ENCODE data around the gene TLNRD1.

The TLNRD1 gene

DNA sequence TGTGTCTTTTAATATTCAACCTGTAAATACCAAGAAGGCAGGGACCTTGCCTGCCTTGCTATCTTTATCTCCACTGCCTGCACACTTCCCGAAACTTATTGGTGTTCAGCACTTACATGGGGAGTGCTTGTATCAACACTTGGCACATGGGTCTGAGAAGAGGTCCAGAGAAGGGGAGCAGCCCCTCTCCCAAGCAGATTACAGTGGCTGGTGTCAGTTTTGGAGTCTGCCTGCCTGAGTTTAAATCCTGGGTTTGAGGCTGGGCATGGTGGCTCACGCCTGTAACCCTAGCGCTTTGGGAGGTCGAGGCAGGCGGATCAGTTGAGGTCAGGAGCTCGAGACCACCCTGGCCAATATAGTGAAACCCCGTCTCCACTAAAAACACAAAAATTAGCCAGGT is 31.4 kb upstream of the TLNRD1 start:
- Mint-ChIP-seq H3K4me3 (no peak overlapping the region), H3K36me3 (ENCODE audit: low read depth) (peaks cover 84% of the 10 kb centered on the region), H3K4me1 (ENCODE audit: low read depth) (peaks cover 12% of the 10 kb centered on the region), H3K9me3 (no peaks in the 10 kb centered on the region), H3K27ac (no peak overlapping the region), H3K27me3 (no peaks in the 10 kb centered on the region)
- DNase-seq = no peak

DNA sequence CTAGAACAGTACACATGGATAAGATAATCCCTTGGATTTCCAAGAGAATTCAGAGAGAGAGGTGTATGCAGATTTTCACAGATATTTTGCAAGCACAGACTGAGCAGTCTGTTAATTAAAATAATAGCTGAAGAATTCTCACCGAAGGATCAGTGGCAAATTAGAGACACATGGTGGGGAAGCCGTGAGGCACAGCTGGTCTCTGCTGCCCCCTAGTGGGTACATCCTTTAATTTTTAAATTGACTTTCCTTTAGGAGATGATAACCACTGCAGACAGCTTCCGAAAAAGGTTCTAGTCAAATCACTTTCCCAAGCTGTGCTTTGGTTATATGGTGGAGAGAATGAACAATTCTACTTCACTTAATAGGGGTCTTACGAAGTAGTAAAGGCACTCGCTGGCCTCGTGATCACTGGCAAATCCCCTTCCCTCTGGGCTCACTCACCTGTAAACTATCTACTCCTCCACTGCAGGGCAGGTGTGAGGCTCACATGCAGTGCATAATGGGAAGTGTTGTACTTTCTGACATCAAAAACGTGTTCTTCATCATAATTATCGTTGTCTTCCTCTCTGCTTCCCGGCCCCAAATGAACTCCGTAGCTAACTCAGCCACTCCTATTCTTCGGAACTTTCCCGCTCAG is 30.6 kb upstream of the TLNRD1 start:
- Mint-ChIP-seq H3K27ac (no peak overlapping the region), H3K27me3 (no peaks in the 10 kb centered on the region), H3K36me3 (ENCODE audit: low read depth) (peaks cover 81% of the 10 kb centered on the region), H3K4me3 (no peak overlapping the region), H3K4me1 (ENCODE audit: low read depth) (peaks cover 16% of the 10 kb centered on the region), H3K9me3 (no peaks in the 10 kb centered on the region)
- DNase-seq = peak; percentile 61

DNA sequence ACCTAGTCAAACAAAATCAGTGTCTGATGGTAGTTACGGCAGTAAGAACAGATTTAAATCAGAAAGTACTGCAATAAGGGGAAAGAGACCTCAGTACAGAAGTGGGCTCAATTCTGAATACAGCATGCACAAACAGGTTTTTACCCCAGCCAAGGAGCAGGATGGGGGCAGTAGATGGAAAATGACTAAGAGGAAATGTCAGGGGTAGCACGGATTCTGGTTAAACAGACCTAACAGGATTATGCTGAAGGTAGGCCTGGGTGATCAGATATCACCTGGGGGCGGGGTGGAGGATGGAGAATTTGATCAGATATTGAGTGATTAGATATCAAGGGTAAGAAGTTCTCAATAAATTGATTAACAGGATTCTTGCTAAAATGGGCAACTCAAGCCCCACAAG is 30.1 kb upstream of the TLNRD1 start:
- H3K4me3 Mint-ChIP-seq = no peak overlapping the region
- H3K27ac Mint-ChIP-seq = peak overlapping the region; percentile 1
- no peaks in the 10 kb centered on the region for H3K27me3 Mint-ChIP-seq
- H3K36me3 Mint-ChIP-seq (ENCODE audit: low read depth) = peaks cover 81% of the 10 kb centered on the region
- peaks cover 21% of the 10 kb centered on the region for H3K4me1 Mint-ChIP-seq (ENCODE audit: low read depth)
- DNase-seq = no peak
- no peaks in the 10 kb centered on the region for H3K9me3 Mint-ChIP-seq

DNA sequence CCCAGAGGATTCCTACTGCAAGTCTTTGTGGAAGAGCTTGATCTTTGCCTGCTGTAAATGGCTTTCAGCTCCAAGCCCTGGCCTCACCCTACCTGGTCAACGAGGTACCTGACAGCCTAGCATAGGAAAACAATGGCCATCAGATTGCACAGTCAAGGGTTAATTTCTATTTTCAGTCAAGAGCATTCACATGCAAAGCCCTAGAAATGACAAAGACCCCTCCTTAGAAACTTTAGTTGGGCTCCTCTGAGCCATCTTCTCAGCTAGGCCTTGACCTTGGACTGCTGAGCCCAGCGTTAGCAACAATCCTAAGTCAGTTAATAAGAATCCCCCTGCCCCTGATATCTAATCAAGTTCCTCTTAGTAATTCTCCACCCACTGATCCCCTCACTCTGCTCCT is 29.6 kb upstream of the TLNRD1 start:
- Mint-ChIP-seq H3K27me3 (no peaks in the 10 kb centered on the region), H3K36me3 (ENCODE audit: low read depth) (peaks cover 79% of the 10 kb centered on the region), H3K4me1 (ENCODE audit: low read depth) (peaks cover 24% of the 10 kb centered on the region), H3K9me3 (no peaks in the 10 kb centered on the region), H3K27ac (no peak overlapping the region), H3K4me3 (no peak overlapping the region)
- no peak for DNase-seq

DNA sequence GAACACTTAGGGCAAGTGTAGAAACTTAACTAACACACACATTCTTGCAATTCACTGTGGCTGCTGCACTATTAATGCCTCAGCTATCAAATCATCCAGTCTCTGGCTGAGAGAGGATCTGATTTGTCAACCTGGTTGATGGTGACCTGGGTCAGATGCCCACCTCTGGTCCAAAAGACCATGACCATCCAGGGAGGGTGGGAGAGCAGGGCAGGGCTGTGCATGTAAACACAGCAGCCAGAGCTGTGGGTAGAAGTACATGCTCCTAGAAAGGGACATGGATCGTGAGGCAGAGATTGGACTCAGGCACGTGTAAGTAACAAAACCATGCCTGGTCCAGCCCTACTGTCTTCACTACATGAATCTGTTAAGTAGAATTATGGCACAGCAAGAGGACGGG is 28.4 kb upstream of the TLNRD1 start:
- DNase-seq = no peak
- no peaks in the 10 kb centered on the region for H3K27me3 Mint-ChIP-seq
- H3K4me3 Mint-ChIP-seq = no peak overlapping the region
- H3K36me3 Mint-ChIP-seq (ENCODE audit: low read depth) = peaks cover 83% of the 10 kb centered on the region
- H3K4me1 Mint-ChIP-seq (ENCODE audit: low read depth) = peaks cover 36% of the 10 kb centered on the region
- H3K9me3 Mint-ChIP-seq = no peaks in the 10 kb centered on the region
- no peak overlapping the region for H3K27ac Mint-ChIP-seq

DNA sequence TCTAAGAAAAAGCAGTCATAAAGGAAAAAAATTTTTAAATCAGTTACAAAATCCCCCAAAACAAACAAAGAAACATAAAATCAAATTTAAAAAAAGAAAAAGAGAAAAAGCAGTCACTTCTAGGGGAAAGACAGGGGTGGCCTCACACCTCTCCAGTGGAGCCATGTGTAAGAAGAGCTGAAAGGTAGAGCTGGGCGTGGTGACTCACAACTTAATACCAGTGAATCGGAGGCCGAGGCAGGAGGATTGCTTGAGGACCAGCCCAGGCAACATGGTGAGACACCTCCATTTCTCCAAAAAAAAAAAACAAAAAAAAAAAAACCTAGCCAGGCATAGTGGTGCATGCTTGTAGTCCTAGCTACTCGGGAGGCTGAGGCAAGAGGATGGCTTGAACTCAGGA is 25.8 kb upstream of the TLNRD1 start:
- H3K4me3 Mint-ChIP-seq = no peak overlapping the region
- no peak overlapping the region for H3K27ac Mint-ChIP-seq
- H3K36me3 Mint-ChIP-seq (ENCODE audit: low read depth) = peaks cover 84% of the 10 kb centered on the region

DNA sequence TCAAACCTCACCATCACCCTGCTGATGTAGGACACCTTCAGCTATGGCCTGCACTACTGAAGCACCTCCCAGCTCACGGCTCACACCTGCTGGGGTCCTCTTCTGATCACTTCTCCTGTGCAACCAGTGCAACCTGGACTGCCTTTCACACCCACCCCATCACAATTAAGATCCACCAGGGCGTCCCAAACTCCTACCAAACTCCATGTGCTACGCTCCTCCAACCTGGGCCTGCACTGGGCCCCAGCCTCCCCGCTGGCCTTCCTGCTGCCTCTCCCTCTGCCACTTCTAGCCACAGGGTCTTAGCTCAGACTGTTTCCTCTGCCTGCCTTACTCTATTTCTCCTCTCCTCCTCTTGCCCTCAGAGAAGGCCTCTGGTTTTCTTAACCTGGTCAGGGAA is 23.9 kb upstream of the TLNRD1 start:
- Mint-ChIP-seq H3K27ac (peak overlapping the region; percentile 45), H3K36me3 (ENCODE audit: low read depth) (peaks cover 83% of the 10 kb centered on the region), H3K4me1 (ENCODE audit: low read depth) (peaks cover 54% of the 10 kb centered on the region), H3K27me3 (no peaks in the 10 kb centered on the region), H3K4me3 (no peak overlapping the region), H3K9me3 (no peaks in the 10 kb centered on the region)
- no peak for DNase-seq

More for the DNA sequence above, 25.8 kb upstream of the TLNRD1 start:
- H3K9me3 Mint-ChIP-seq = no peaks in the 10 kb centered on the region
- DNase-seq = no peak
- peaks cover 58% of the 10 kb centered on the region for H3K4me1 Mint-ChIP-seq (ENCODE audit: low read depth)
- H3K27me3 Mint-ChIP-seq = no peaks in the 10 kb centered on the region

DNA sequence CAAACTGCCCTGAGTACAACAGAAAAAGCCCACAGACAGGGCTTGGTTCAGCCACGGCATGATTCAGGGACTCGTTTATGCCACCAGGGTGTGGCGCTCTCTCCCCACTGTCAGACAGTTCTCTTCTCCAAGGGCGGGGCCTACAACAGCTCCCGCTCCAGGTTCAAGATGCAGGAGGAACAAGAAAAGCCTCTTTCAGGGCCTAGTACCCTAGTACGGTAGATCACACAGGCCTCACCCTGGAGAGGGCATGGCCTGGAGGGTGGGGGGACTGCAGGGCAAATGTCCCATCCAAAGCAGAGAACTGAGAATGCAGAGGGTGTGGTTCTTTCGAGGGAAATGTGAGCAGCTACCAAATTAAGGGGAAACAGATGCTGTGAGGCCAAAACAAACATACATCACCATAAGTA is 23.1 kb upstream of the TLNRD1 start:
- peaks cover 62% of the 10 kb centered on the region for H3K4me1 Mint-ChIP-seq (ENCODE audit: low read depth)
- DNase-seq = peak; percentile 45
- peak overlapping the region; percentile 73 for H3K27ac Mint-ChIP-seq
- H3K36me3 Mint-ChIP-seq (ENCODE audit: low read depth) = peaks cover 84% of the 10 kb centered on the region
- no peak overlapping the region for H3K4me3 Mint-ChIP-seq
- H3K9me3 Mint-ChIP-seq = no peaks in the 10 kb centered on the region
- H3K27me3 Mint-ChIP-seq = no peaks in the 10 kb centered on the region

DNA sequence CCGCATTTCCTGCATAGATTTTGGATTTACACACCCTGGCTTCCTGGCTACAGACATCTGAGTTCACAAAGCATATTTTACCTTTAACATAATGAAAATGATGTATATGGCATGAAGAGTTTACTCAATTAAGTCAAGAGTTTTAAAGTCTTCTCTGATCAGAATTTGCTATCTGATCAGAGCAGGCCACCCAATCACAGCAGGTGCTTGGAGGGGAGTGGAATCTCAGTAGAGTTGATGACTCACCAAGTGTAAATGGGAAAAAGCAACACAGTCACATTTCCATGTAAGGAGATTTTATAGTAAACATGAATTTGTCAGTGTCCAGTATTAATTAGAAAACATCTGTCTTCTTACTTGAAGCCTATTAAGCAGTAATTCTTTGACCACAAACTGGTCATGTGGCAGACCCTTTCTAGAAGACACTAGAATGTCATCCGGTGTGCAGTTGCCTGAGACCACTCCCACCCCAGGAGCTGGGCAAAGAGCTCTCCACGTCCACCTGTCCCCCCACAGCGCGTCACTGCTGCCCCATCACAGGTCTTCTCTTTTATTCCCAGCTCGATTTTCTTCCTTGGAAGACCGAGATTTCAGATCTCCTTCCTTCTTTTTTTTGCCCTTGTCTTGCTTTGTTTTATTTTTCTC is 21.9 kb upstream of the TLNRD1 start:
- Mint-ChIP-seq H3K27ac (peak overlapping the region; percentile 88), H3K4me3 (no peak overlapping the region), H3K4me1 (ENCODE audit: low read depth) (peaks cover 68% of the 10 kb centered on the region), H3K27me3 (no peaks in the 10 kb centered on the region), H3K9me3 (no peaks in the 10 kb centered on the region), H3K36me3 (ENCODE audit: low read depth) (peaks cover 80% of the 10 kb centered on the region)
- DNase-seq = no peak

DNA sequence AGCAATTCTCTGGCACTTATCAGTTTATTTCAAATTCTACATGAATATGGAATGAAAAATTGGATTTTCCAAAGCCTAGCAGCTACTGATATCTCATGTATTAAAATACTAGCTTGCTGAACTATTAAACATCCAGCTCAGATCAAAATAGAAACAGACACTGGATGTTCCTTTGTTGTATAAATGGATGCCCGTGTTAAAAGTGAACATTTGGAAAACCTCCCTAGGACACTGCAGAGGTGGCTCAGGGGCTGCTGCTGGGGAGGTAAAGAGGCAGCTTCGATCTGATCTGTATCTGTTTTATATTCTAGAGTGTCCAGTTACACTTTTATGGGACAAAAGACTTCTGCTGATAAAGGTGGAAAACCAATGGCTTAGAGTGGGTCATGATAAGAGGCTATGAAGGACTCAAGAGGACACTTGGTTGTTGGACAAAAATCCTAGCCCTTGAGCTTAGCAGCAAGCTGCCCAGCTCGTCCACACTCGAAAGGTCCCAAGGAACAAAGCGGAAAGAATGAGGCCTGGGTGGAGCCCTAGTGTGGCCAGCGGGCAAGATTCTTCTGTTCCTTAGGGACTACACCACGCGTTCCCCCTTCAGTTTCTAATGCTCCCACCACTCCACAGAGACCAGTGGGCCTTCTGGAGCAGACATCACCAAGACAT is 21.1 kb upstream of the TLNRD1 start:
- H3K4me1 Mint-ChIP-seq (ENCODE audit: low read depth) = peaks cover 72% of the 10 kb centered on the region
- H3K9me3 Mint-ChIP-seq = no peaks in the 10 kb centered on the region

DNA sequence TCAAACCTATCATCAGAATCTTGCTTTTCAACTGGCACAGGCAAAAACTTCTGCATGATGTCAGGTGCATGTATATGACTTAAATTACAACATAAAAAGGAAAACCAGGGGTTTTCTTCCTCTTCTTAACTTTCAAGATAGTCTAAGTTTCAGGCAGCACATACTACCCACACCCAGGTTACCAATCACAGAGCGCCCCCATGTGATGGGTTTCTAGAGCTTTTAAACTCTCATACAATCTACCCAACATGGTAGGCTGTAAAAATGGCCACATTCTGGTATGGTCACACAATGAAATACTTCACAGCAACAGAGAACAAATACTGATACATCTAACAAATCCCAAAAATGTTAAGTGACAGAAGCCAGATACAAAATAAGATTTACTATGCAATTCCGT is 18.5 kb upstream of the TLNRD1 start:
- peaks cover 80% of the 10 kb centered on the region for H3K36me3 Mint-ChIP-seq (ENCODE audit: low read depth)
- no peak overlapping the region for H3K4me3 Mint-ChIP-seq
- peak overlapping the region; percentile 67 for H3K27ac Mint-ChIP-seq
- no peaks in the 10 kb centered on the region for H3K27me3 Mint-ChIP-seq
- no peaks in the 10 kb centered on the region for H3K9me3 Mint-ChIP-seq
- DNase-seq = no peak
- H3K4me1 Mint-ChIP-seq (ENCODE audit: low read depth) = peaks cover 73% of the 10 kb centered on the region

More for the DNA sequence above, 21.1 kb upstream of the TLNRD1 start:
- peaks cover 80% of the 10 kb centered on the region for H3K36me3 Mint-ChIP-seq (ENCODE audit: low read depth)
- no peak for DNase-seq
- peak overlapping the region; percentile 88 for H3K27ac Mint-ChIP-seq
- H3K27me3 Mint-ChIP-seq = no peaks in the 10 kb centered on the region
- no peak overlapping the region for H3K4me3 Mint-ChIP-seq

DNA sequence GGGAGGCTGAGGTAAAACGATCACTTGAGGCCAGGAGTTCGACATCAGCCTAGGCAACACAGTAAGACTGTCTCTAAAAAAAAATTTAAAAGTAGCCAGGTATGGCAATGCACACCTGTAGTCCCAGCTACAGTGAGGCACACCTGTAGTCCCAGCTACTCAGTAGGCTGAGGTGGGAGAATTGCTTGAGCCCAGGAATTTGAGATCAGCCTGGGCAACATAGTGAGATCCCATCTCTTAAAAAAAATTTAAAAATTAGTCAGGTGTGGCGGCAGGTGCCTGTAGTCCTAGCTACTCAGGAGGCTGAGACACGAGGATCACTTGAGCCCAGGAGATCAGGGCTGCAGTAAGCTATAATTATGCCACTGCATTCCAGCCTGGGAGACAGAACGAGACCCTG is 17.9 kb upstream of the TLNRD1 start:
- no peak for DNase-seq
- peak overlapping the region; percentile 67 for H3K27ac Mint-ChIP-seq
- H3K9me3 Mint-ChIP-seq = no peaks in the 10 kb centered on the region
- H3K27me3 Mint-ChIP-seq = no peaks in the 10 kb centered on the region
- H3K4me1 Mint-ChIP-seq (ENCODE audit: low read depth) = peaks cover 70% of the 10 kb centered on the region
- peaks cover 74% of the 10 kb centered on the region for H3K36me3 Mint-ChIP-seq (ENCODE audit: low read depth)
- no peak overlapping the region for H3K4me3 Mint-ChIP-seq

DNA sequence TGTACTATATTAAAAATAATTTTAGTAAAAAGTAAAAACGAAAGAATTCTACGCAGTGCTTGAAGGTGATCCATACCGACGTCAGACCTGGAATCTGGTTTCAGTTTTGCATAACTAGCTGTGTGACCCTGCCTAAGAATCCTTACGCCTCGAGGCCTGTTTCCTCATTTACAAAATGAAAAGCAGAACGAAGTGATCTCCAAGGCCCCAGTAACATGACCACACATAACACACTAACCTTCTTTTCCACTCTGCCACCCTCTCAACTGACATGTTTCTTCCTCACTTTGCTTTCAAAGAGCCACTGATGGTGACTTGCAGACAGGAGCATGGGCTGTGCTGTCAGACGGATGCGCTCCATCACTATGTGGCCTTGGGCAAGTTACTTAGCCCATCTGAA is 15.9 kb upstream of the TLNRD1 start:
- Mint-ChIP-seq H3K36me3 (ENCODE audit: low read depth) (peaks cover 71% of the 10 kb centered on the region), H3K27ac (peak overlapping the region; percentile 26), H3K27me3 (no peaks in the 10 kb centered on the region), H3K4me1 (ENCODE audit: low read depth) (peaks cover 61% of the 10 kb centered on the region), H3K4me3 (peak overlapping the region; percentile 3), H3K9me3 (no peaks in the 10 kb centered on the region)
- no peak for DNase-seq

DNA sequence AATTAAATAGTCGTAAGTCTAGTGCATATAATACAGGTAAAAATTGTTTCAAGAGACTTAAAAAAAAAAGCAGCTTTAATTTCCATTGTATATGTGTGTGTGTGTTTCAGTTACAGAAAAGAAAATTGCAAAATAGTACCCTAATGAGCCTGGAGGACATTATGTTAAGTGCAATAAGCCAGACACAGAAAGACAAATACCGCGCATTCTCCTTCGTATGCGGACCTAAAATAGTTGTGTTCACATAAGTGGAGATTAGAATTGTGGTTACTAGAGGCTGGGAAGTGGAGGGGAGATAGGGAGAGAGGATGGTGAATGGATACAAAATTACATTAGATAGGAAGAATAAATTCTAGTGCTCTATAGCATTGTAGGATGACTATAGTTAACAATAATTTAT is 14.7 kb upstream of the TLNRD1 start:
- Mint-ChIP-seq H3K4me1 (ENCODE audit: low read depth) (peaks cover 66% of the 10 kb centered on the region), H3K36me3 (ENCODE audit: low read depth) (peaks cover 61% of the 10 kb centered on the region), H3K27ac (no peak overlapping the region), H3K27me3 (no peaks in the 10 kb centered on the region), H3K4me3 (no peak overlapping the region), H3K9me3 (no peaks in the 10 kb centered on the region)
- DNase-seq = no peak

DNA sequence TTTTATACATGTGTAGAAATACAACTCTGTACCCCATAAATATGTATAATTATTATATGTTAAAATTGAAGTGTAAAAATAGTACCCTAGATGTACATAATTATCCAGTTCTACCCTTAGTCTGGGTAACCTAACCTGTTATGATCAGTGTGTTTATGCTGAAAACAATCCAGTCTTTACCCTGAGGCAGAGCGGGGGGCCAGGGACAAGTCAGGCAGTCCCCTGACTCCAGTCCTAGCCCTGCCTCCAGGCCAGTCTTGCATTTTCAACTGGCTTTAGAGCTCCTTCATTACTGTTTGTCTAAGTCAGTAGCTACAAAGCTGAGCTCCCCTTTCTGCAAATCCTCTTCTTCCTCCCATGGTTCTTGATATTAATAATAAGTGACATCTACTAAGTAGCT is 14.2 kb upstream of the TLNRD1 start:
- no peaks in the 10 kb centered on the region for H3K27me3 Mint-ChIP-seq
- H3K4me1 Mint-ChIP-seq (ENCODE audit: low read depth) = peaks cover 71% of the 10 kb centered on the region
- H3K9me3 Mint-ChIP-seq = no peaks in the 10 kb centered on the region
- H3K27ac Mint-ChIP-seq = no peak overlapping the region
- peaks cover 61% of the 10 kb centered on the region for H3K36me3 Mint-ChIP-seq (ENCODE audit: low read depth)
- peak overlapping the region; percentile 98 for H3K4me3 Mint-ChIP-seq
- no peak for DNase-seq

Data from activated T-cell treated with anti-CD3 and anti-CD28 coated beads, Interleukin-2, amount 50 U/mL, for 24 hours (primary cell).